ENCODE data around the gene PDLIM3.

DNA sequence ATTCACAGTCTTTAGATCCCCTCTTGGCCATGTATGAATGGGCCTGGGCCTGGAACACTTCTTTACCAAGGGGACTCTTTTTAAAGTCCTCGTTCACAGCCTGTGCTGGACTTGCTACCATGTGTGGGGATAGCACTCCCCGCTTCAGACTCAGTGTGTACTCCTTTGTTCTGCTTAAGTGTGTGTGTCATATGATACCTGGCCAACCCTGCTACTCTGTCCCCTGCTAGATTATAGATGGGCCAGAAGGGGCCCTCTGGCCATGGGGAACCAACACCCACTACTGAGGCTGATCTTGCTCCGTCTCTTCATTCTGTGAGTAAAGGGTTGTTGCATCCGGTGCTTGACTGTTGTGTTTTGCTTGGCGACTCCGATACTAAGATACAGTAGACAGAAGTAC, 71.8 kb downstream of the PDLIM3 start:
- TF ChIP-seq POLR2AphosphoS5 (IDR thresholded peaks at IDR 0.05; ENCODE audit: low read depth, low read length), result no peak
- no peak for TF ChIP-seq TAF1 (IDR thresholded peaks at IDR 0.05; ENCODE audit: borderline replicate concordance, insufficient read depth, low read length)
